Stimulated activated CD4-positive, alpha-beta T cell treated with anti-CD3 and anti-CD28 coated beads, Interleukin-12 subunit alpha, Interleukin-12 subunit beta, amount 100 ng/mL, for 4 hours (primary cell): Measurements from ENCODE around the gene RNF145.
"Not testable (repeated sequence)": the region's sequence is repeated elsewhere in the genome, so short reads cannot be mapped to it uniquely, and the experiment has no call there.

Source experiments
- DNase-seq: peaks from one replicate; pipeline ENCODE4 v3.0.0-alpha.2; 2020

Gene RNF145

GRCh38 chr5:159152876-159153275 lies 56.5 kb downstream of the RNF145 start:
- DNase-seq: no peak

GRCh38 chr5:159149085-159149484 lies 60.3 kb downstream of the RNF145 start:
- DNase-seq: no peak

- DNase-seq: no peak
Observed at GRCh38 chr5:159147976-159148375, 61.4 kb downstream of the RNF145 start.

- DNase-seq: no peak
Observed at GRCh38 chr5:159146839-159147238, 62.5 kb downstream of the RNF145 start.

GRCh38 chr5:159145160-159145559 lies 64.2 kb downstream of the RNF145 start:
- not testable (repeated sequence) for DNase-seq

GRCh38 chr5:159139802-159140201 lies 69.6 kb downstream of the RNF145 start:
- no peak for DNase-seq

GRCh38 chr5:159135896-159136531 lies 73.3 kb downstream of the RNF145 start:
- DNase-seq: no peak

GRCh38 chr5:159133041-159133741 lies 76.2 kb downstream of the RNF145 start:
- no peak for DNase-seq

- no peak for DNase-seq
Observed at GRCh38 chr5:159132429-159133040, 76.8 kb downstream of the RNF145 start.

GRCh38 chr5:159131951-159132350 lies 77.4 kb downstream of the RNF145 start:
- DNase-seq: no peak

- no peak for DNase-seq
Observed at GRCh38 chr5:159130871-159131270, 78.5 kb downstream of the RNF145 start.

- DNase-seq: no peak
Observed at GRCh38 chr5:159128070-159128541, 81.2 kb downstream of the RNF145 start.

- DNase-seq: no peak
Observed at GRCh38 chr5:159123700-159124099, 85.7 kb downstream of the RNF145 start.

GRCh38 chr5:159123189-159123588 lies 86.2 kb downstream of the RNF145 start:
- no peak for DNase-seq

GRCh38 chr5:159121061-159121460 lies 88.3 kb downstream of the RNF145 start:
- no peak for DNase-seq

GRCh38 chr5:159120446-159120845 lies 88.9 kb downstream of the RNF145 start:
- DNase-seq: no peak

GRCh38 chr5:159119842-159120241 lies 89.5 kb downstream of the RNF145 start:
- not testable (repeated sequence) for DNase-seq

- not testable (repeated sequence) for DNase-seq
Observed at GRCh38 chr5:159118958-159119659, 90.2 kb downstream of the RNF145 start.

- DNase-seq: no peak
Observed at GRCh38 chr5:159113405-159113804, 95.9 kb downstream of the RNF145 start.

GRCh38 chr5:159112436-159112835 lies 96.9 kb downstream of the RNF145 start:
- DNase-seq: no peak
